HG03039 (cell line): ENCODE results near the gene APLF.
"Not testable (repeated sequence)": the region's sequence is repeated elsewhere in the genome, so short reads cannot be mapped to it uniquely, and the experiment has no call there.

Source experiments
- ATAC-seq: cut with Tn5 transposase; IDR thresholded peaks from one replicate; pipeline ENCODE4 v1.9.1; 2021; ENCODE audit warnings: mild to moderate bottlenecking, moderate library complexity; ENCODE audit not compliant: unreplicated experiment

APLF gene

GRCh38 chr2:68574202-68574791 is 106.9 kb downstream of the APLF start:
- no peak for ATAC-seq

GRCh38 chr2:68577183-68577582 is 109.8 kb downstream of the APLF start:
- ATAC-seq = no peak

GRCh38 chr2:68579689-68580088 is 112.3 kb downstream of the APLF start:
- ATAC-seq = no peak

- no peak for ATAC-seq
Observed at GRCh38 chr2:68588589-68588988, 121.2 kb downstream of the APLF start.

- no peak for ATAC-seq
Observed at GRCh38 chr2:68589963-68590362, 122.6 kb downstream of the APLF start.

GRCh38 chr2:68590702-68591101 is 123.3 kb downstream of the APLF start:
- ATAC-seq = no peak

GRCh38 chr2:68591225-68591624 is 123.8 kb downstream of the APLF start:
- no peak for ATAC-seq

- no peak for ATAC-seq
Observed at GRCh38 chr2:68594041-68594440, 126.7 kb downstream of the APLF start.

- ATAC-seq = no peak
Observed at GRCh38 chr2:68594674-68595492, 127.5 kb downstream of the APLF start.

- ATAC-seq = not testable (repeated sequence)
Observed at GRCh38 chr2:68595493-68595785, 128.1 kb downstream of the APLF start.

- ATAC-seq = not testable (repeated sequence)
Observed at GRCh38 chr2:68600495-68600894, 133.1 kb downstream of the APLF start.

- ATAC-seq = no peak
Observed at GRCh38 chr2:68603059-68603458, 135.7 kb downstream of the APLF start.

GRCh38 chr2:68604077-68604476 is 136.7 kb downstream of the APLF start:
- ATAC-seq = no peak

- no peak for ATAC-seq
Observed at GRCh38 chr2:68605939-68606338, 138.6 kb downstream of the APLF start.

GRCh38 chr2:68606759-68607158 is 139.4 kb downstream of the APLF start:
- no peak for ATAC-seq

GRCh38 chr2:68607837-68608236 is 140.5 kb downstream of the APLF start:
- no peak for ATAC-seq

- ATAC-seq = no peak
Observed at GRCh38 chr2:68612765-68613519, 145.6 kb downstream of the APLF start.

- ATAC-seq = no peak
Observed at GRCh38 chr2:68620772-68621171, 153.4 kb downstream of the APLF start.

GRCh38 chr2:68623820-68624219 is 156.4 kb downstream of the APLF start:
- ATAC-seq = no peak

- no peak for ATAC-seq
Observed at GRCh38 chr2:68627615-68628014, 160.2 kb downstream of the APLF start.
